ACC112 (cell line): ENCODE results near the gene CD59.

Experiments used
- H2AFZ ChIP-seq: fragments of 200-600 bp; sonication (generic); one replicate; pipeline ENCODE4 v1.6.0; 2017; ENCODE audit warnings: antibody characterized with exemption, low read length; ENCODE audit not compliant: unreplicated experiment
- H3K27ac ChIP-seq: fragments of 200-600 bp; sonication (generic); 2 replicates; pipeline ENCODE4 v1.5.1; 2014; ENCODE audit warnings: low read depth, mild to moderate bottlenecking, antibody characterized with exemption, low read length, moderate library complexity
- H3K27me3 ChIP-seq: fragments of 200-600 bp; sonication (generic); 2 replicates; pipeline ENCODE4 v1.6.1; 2014; ENCODE audit warnings: mild to moderate bottlenecking, antibody characterized with exemption, low read length, moderate library complexity, mixed read lengths; ENCODE audit not compliant: insufficient read depth
- H3K36me3 ChIP-seq: fragments of 200-600 bp; sonication (generic); 2 replicates; pipeline ENCODE4 v1.6.1; 2016; ENCODE audit warnings: mild to moderate bottlenecking, antibody characterized with exemption, low read length, moderate library complexity, mixed read lengths; ENCODE audit not compliant: insufficient read depth
- H3K4me1 ChIP-seq: fragments of 200-600 bp; sonication (generic); one replicate; pipeline ENCODE4 v1.6.1; 2016; ENCODE audit warnings: low read length, mixed read lengths; ENCODE audit not compliant: insufficient read depth, unreplicated experiment, control insufficient read depth
- H3K4me3 ChIP-seq: fragments of 200-600 bp; sonication (generic); 2 replicates; pipeline ENCODE4 v1.5.1; 2014; ENCODE audit warnings: mild to moderate bottlenecking, low read depth, low read length
- H3K79me2 ChIP-seq: fragments of 200-600 bp; sonication (generic); one replicate; pipeline ENCODE4 v1.6.0; 2016; ENCODE audit warnings: low read length; ENCODE audit not compliant: control insufficient read depth, unreplicated experiment, insufficient read depth

The CD59 gene

DNA sequence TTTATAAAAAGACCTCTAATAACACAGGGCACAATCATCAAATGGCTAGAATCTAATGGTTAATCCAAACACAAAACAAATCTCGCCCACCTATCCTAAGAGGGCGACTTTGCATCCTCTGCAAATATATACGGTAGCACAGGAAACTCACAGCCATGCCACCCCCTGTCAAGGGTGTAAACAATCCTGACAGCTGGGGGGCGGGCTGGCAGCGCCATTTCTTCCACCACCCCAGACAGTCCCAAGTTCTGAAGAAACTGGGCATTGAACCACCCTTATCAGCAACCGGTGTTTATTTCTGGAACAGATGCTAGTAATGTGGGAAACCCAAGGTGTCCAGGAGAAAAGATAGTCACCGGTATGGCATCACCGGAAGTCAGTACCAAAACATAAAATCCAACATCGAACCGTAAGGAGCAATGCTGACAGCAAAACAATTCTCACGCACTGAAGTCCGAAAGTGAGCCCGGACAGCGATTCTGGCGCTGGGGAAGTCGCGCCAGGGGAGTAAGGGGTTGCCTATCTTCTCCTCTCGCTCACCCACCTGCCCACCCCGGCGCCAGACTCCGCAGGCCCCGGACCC, 37.3 kb upstream of the CD59 start:
- Histone ChIP-seq H3K27me3 (no peaks in the 10 kb centered on the region), H3K4me1 (peaks cover 22% of the 10 kb centered on the region), H2AFZ (peak overlapping the region; percentile 96), H3K79me2 (peaks cover 28% of the 10 kb centered on the region), H3K27ac (no peak overlapping the region), H3K4me3 (peak overlapping the region; percentile 99), H3K36me3 (no peaks in the 10 kb centered on the region)

GRCh38 chr11:33772870-33773269, 36.6 kb upstream of the CD59 start:
- H2AFZ ChIP-seq: no peak overlapping the region
- no peaks in the 10 kb centered on the region for H3K27me3 ChIP-seq
- H3K79me2 ChIP-seq: peaks cover 28% of the 10 kb centered on the region
- H3K36me3 ChIP-seq: peaks cover 4% of the 10 kb centered on the region; the same call in 1 of the 2 replicates
- peaks cover 22% of the 10 kb centered on the region for H3K4me1 ChIP-seq
- H3K27ac ChIP-seq: no peak overlapping the region
- peak overlapping the region; percentile 99 for H3K4me3 ChIP-seq

GRCh38 chr11:33772300-33772699, 36.1 kb upstream of the CD59 start:
- Histone ChIP-seq H3K4me1 (peaks cover 22% of the 10 kb centered on the region), H3K79me2 (peaks cover 28% of the 10 kb centered on the region), H2AFZ (no peak overlapping the region), H3K4me3 (no peak overlapping the region; the same call in 1 of the 2 replicates), H3K36me3 (peaks cover 6% of the 10 kb centered on the region; the same call in 1 of the 2 replicates), H3K27ac (no peak overlapping the region), H3K27me3 (no peaks in the 10 kb centered on the region)

GRCh38 chr11:33770236-33770635, 34.0 kb upstream of the CD59 start:
- H2AFZ ChIP-seq: no peak overlapping the region
- H3K36me3 ChIP-seq: peaks cover 14% of the 10 kb centered on the region; the same call in 1 of the 2 replicates
- no peak overlapping the region for H3K4me3 ChIP-seq
- H3K79me2 ChIP-seq: peaks cover 28% of the 10 kb centered on the region
- peaks cover 16% of the 10 kb centered on the region for H3K4me1 ChIP-seq
- H3K27me3 ChIP-seq: no peaks in the 10 kb centered on the region
- H3K27ac ChIP-seq: no peak overlapping the region

- Histone ChIP-seq H3K27ac (no peak overlapping the region), H3K36me3 (peaks cover 20% of the 10 kb centered on the region), H3K27me3 (no peaks in the 10 kb centered on the region), H2AFZ (no peak overlapping the region), H3K4me1 (peaks cover 13% of the 10 kb centered on the region), H3K79me2 (peaks cover 28% of the 10 kb centered on the region), H3K4me3 (no peak overlapping the region)
Measured at GRCh38 chr11:33769542-33769941, 33.3 kb upstream of the CD59 start.

DNA sequence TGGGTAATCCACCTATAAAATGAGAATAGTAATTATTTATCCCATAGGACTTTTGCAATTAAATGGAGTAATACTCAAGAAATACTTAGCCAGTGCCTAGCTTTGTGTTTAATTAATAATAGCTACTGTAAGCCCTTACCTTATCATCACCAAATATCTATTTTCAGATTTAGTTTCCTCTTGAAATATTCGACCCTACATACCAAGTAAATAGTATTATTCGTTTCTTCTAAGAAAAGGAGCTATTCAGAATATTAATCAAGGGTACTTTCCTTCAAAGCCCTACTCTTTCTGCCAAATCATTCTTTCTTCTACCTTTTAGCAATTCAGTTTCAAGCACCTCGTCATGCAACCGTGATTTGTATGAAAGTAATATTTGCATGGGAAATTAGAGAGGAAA, 31.4 kb upstream of the CD59 start:
- Histone ChIP-seq H3K4me1 (peaks cover 4% of the 10 kb centered on the region), H3K4me3 (no peak overlapping the region), H3K27me3 (no peaks in the 10 kb centered on the region), H3K27ac (no peak overlapping the region), H3K36me3 (peaks cover 36% of the 10 kb centered on the region), H3K79me2 (peaks cover 12% of the 10 kb centered on the region), H2AFZ (no peak overlapping the region)

- H3K27ac ChIP-seq: no peak overlapping the region
- peaks cover 38% of the 10 kb centered on the region for H3K36me3 ChIP-seq
- H3K27me3 ChIP-seq: no peaks in the 10 kb centered on the region
- H3K4me3 ChIP-seq: no peak overlapping the region
- H3K79me2 ChIP-seq: no peaks in the 10 kb centered on the region
- no peaks in the 10 kb centered on the region for H3K4me1 ChIP-seq
- no peak overlapping the region for H2AFZ ChIP-seq
Measured at GRCh38 chr11:33766085-33766484, 29.9 kb upstream of the CD59 start.

GRCh38 chr11:33761471-33761870, 25.2 kb upstream of the CD59 start:
- H3K4me1 ChIP-seq: no peaks in the 10 kb centered on the region
- no peak overlapping the region for H3K27ac ChIP-seq
- H3K27me3 ChIP-seq: no peaks in the 10 kb centered on the region
- H3K4me3 ChIP-seq: no peak overlapping the region
- peaks cover 52% of the 10 kb centered on the region for H3K36me3 ChIP-seq
- no peaks in the 10 kb centered on the region for H3K79me2 ChIP-seq
- H2AFZ ChIP-seq: no peak overlapping the region

DNA sequence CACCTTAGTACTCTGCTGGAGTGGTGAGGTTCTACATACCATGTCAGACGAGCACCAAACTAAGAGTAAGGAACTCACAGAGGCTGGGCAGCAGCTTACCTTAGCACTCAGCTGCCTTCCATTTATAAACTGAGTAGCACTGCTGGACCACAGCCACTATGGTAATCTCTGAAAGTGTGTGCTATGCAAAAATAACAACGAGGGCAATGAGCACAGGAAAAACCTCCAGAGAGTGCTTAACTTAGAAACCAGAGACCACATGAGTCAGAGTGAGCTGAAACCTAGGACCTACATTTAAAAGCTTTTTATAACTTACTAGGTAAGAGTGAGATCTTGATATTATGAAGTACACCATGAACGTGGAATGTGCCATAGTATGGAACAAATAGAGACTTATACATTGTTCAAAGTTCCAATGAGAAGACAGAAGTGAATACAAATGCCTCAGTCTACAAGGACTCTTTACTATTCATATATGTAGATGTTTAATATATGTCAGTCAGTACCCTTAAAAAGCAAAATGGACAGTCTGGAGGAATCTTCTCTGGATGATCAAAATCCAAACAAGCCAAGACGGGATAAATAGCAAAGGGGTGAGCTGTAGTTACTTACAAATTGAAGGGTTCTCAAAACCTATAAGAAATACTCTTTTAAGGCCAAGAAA, 17.2 kb upstream of the CD59 start:
- Histone ChIP-seq H3K36me3 (peaks cover 9% of the 10 kb centered on the region), H3K27ac (peak overlapping the region; percentile 42), H3K4me1 (peaks cover 14% of the 10 kb centered on the region), H3K4me3 (peak overlapping the region; percentile 30; the same call in 1 of the 2 replicates), H3K79me2 (no peaks in the 10 kb centered on the region), H2AFZ (no peak overlapping the region), H3K27me3 (no peaks in the 10 kb centered on the region)

- no peak overlapping the region for H3K27ac ChIP-seq
- no peak overlapping the region for H2AFZ ChIP-seq
- H3K4me1 ChIP-seq: peaks cover 21% of the 10 kb centered on the region
- H3K36me3 ChIP-seq: peaks cover 8% of the 10 kb centered on the region
- no peaks in the 10 kb centered on the region for H3K79me2 ChIP-seq
- no peaks in the 10 kb centered on the region for H3K27me3 ChIP-seq
- H3K4me3 ChIP-seq: no peak overlapping the region
Measured at GRCh38 chr11:33751878-33752277, 15.7 kb upstream of the CD59 start.

DNA sequence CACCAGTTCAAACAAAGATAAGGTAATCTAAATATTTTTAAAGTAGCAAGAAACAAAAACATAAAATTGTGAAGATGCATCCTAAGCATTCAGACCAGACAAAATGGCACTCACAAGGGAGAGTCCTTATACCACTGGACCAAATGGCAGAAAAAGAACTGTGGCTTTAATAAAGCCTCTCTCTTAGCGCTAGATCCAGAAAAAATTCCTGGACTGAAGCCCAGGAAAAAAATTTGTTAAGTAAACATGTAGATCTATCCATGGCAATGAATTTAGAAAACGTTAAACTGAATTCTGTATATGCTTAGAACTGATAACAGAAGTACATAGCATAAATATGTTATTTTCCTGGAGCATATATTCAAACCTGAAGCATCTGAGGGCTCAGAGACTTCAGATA, 11.8 kb upstream of the CD59 start:
- H3K36me3 ChIP-seq: no peaks in the 10 kb centered on the region; the same call in 1 of the 2 replicates
- no peak overlapping the region for H3K27ac ChIP-seq
- H3K79me2 ChIP-seq: no peaks in the 10 kb centered on the region
- no peak overlapping the region for H2AFZ ChIP-seq
- H3K4me1 ChIP-seq: peaks cover 12% of the 10 kb centered on the region
- no peak overlapping the region for H3K4me3 ChIP-seq
- no peaks in the 10 kb centered on the region for H3K27me3 ChIP-seq
